GM12878 (cell line): ENCODE data around the gene ZNF558. TPM values are rescaled to one million over a fixed set of nuclear protein-coding genes. Genes with fewer than 3 reads are reported as not detected.
A peak's percentile ranks its signal among the peaks of the same experiment; 100 is the strongest.

Experiments used
- ATAC-seq: fragments of 200-7000 bp; cut with Tn5 transposase; 3 replicates; pipeline ENCODE4 v1.9.1; 2020; ENCODE audit warnings: mild to moderate bottlenecking, moderate library complexity
- BruUV-seq: library from RNA; stranded (reverse); fragments of 400-500 nt; replicated peaks from 2 replicates; lab custom pipeline; 2021; lab: Mats Ljungman, UMichigan
- CTCF ChIA-PET: fragments of 300-600 bp; sonication (Branson Sonifier 250); formaldehyde crosslinking; extraction: SDS; loops from one replicate; lab custom pipeline; 2021; ENCODE audit warnings: inconsistent platforms; lab: Yijun Ruan, JAX
- POLR2A ChIA-PET: fragments of 350-600 bp; formaldehyde crosslinking; extraction: SDS; loops from one replicate; lab custom pipeline; 2021; ENCODE audit warnings: inconsistent platforms; lab: Charles Lee
- RAD21 ChIA-PET: fragments of 300-600 bp; sonication (Branson Sonifier 250); formaldehyde crosslinking; loops from one replicate; lab custom pipeline; 2023; ENCODE audit warnings: antibody characterized with exemption; ENCODE audit not compliant: unreplicated experiment; lab: Charles Lee
- SMC1A ChIA-PET: fragments of 300-600 bp; sonication (Branson Sonifier 250); formaldehyde crosslinking; loops from one replicate; lab custom pipeline; 2023; ENCODE audit not compliant: unreplicated experiment, uncharacterized antibody; lab: Charles Lee
- DNase-seq: peaks from one replicate; pipeline ENCODE4 v3.0.0-alpha.2; 2011; ENCODE audit warnings: low read depth, low spot score
- FAIRE-seq: peaks from 3 replicates; lab custom pipeline; 2011; peaks lifted over from hg19 to GRCh38; lab: Jason Lieb, UNC
- H2AFZ ChIP-seq: 2 replicates; pipeline ENCODE4 v1.6.0; 2011; ENCODE audit warnings: low read depth, low read length, control low read depth; ENCODE audit not compliant: control insufficient read depth
- H3K27ac ChIP-seq: 2 replicates; pipeline ENCODE4 v1.5.1; 2011; ENCODE audit warnings: control low read depth; ENCODE audit not compliant: control insufficient read depth, insufficient read depth
- H3K27me3 ChIP-seq, 2 experiments: replicated peaks in 1 of 2; 2 replicates each; pipeline versions ENCODE4 v1.6.0 to v1.6.1; 2011; ENCODE audit warnings: low read length in 1 of 2; ENCODE audit not compliant: control insufficient read depth in 2 of 2, insufficient read depth in 2 of 2
- H3K36me3 ChIP-seq, 2 experiments: 2 replicates each; pipeline ENCODE4 v1.5.1; 2011; ENCODE audit warnings: low read length in 1 of 2; ENCODE audit not compliant: control insufficient read depth in 2 of 2, insufficient read depth in 2 of 2
- H3K4me1 ChIP-seq: 2 replicates; pipeline ENCODE4 v1.6.1; 2011; ENCODE audit warnings: mild to moderate bottlenecking, low read length, moderate library complexity, mixed read lengths; ENCODE audit not compliant: control insufficient read depth, insufficient read depth
- H3K4me2 ChIP-seq: 2 replicates; pipeline ENCODE4 v1.6.0; 2011; ENCODE audit warnings: control low read depth; ENCODE audit not compliant: control insufficient read depth, insufficient read depth
- H3K4me3 ChIP-seq: fragments of 200-600 bp; sonication (generic); 2 replicates; pipeline ENCODE4 v1.5.1; 2016
- H3K79me2 ChIP-seq: 2 replicates; pipeline ENCODE4 v1.6.0; 2011; ENCODE audit warnings: low read length; ENCODE audit not compliant: control insufficient read depth, insufficient read depth
- H3K9ac ChIP-seq: 2 replicates; pipeline ENCODE4 v1.8.0; 2011; ENCODE audit warnings: low read length, control low read depth, mixed read lengths; ENCODE audit not compliant: control insufficient read depth, insufficient read depth
- H3K9me3 ChIP-seq: replicated peaks from 3 replicates; pipeline ENCODE4 v1.5.1; 2011; ENCODE audit warnings: mild to moderate bottlenecking, low read length; ENCODE audit not compliant: control insufficient read depth, insufficient read depth
- H4K20me1 ChIP-seq: 2 replicates; pipeline ENCODE4 v1.6.0; 2011; ENCODE audit not compliant: control insufficient read depth, insufficient read depth
- IKZF2 ChIP-seq, 2 experiments: fragments of 450-650 bp; IDR thresholded peaks; 2 replicates each; pipeline ENCODE4 v1.6.1; 2017; ENCODE audit warnings: mild to moderate bottlenecking in 2 of 2, moderate library complexity in 2 of 2
- MTA3 ChIP-seq: IDR thresholded peaks from 2 replicates; pipeline ENCODE4 v1.6.1; 2012; ENCODE audit warnings: low read length, inconsistent platforms, borderline replicate concordance
- PKNOX1 ChIP-seq: fragments of 450-650 bp; IDR thresholded peaks from 2 replicates; pipeline ENCODE4 v1.6.1; 2016; ENCODE audit warnings: mild to moderate bottlenecking
- RAD21 ChIP-seq: IDR thresholded peaks from 2 replicates; pipeline ENCODE4 v1.6.1; 2011; ENCODE audit warnings: mild to moderate bottlenecking, low read depth, low read length, moderate library complexity; ENCODE audit not compliant: insufficient read depth
- RELA ChIP-seq: fragments of 450-650 bp; IDR thresholded peaks from 2 replicates; pipeline ENCODE4 v1.8.0; 2014; ENCODE audit warnings: borderline replicate concordance; ENCODE audit not compliant: partially characterized antibody
- TCF12 ChIP-seq: IDR thresholded peaks from 2 replicates; pipeline ENCODE4 v1.6.1; 2011; ENCODE audit warnings: low read depth, mild to moderate bottlenecking, low read length
- WGBS: methylation state at CpG from one replicate; pipeline ENCODE4 v1.1.6; 2016; ENCODE audit warnings: low lambda C conversion rate; ENCODE audit not compliant: insufficient replicate concordance, insufficient coverage; ENCODE audit errors: missing lambda C conversion rate; 5-methylcytosine and 5-hydroxymethylcytosine counted together
- in situ Hi-C: fragments of 300-500 bp; cut with MboI; formaldehyde crosslinking; loops from 9 replicates; pipeline ENCODE4 v1.14.3; 2018; ENCODE audit warnings: mixed read lengths
- intact Hi-C: fragments of 100-400 bp; cut with micrococcal nuclease; formaldehyde crosslinking; loops from one replicate; pipeline ENCODE4 v1.14.2; 2022; ENCODE audit not compliant: unreplicated experiment
- polyA plus RNA-seq, 11 experiments: library from polyadenylated mRNA; depleted of rRNA in 4 of 11; unstranded in 6 of 11; stranded (reverse) in 5 of 11; fragments of >200 nt; fragmentation: Nextera tagmentation in 4 of 11; fragmentation: Illumina TruSeq in 1 of 11; extraction: Ambion mirVana in 4 of 11; extraction: Trizol in 1 of 11; gene quantifications; 1 replicate in 1 of 11; 2 replicates in 10 of 11; pipeline versions ENCODE4 v1.2.1 to v1.2.3, GENCODE V29; 2011 to 2016; ENCODE audit warnings: inconsistent platforms in 2 of 11, missing spikeins in 2 of 11, low read depth in 1 of 11
- total RNA-seq, 4 experiments: library from RNA; depleted of rRNA in 3 of 4; stranded (reverse); fragments of >200 nt in 3 of 4; fragmentation: Illumina TruSeq in 1 of 4; extraction: Trizol in 1 of 4; gene quantifications; 2 replicates each; pipeline versions ENCODE4 v1.2.1 to v1.2.3, GENCODE V29; 2013 to 2021
- TF ChIP-seq, protein P1 (sequence below): fragments of 450-650 bp; formaldehyde crosslinking; IDR thresholded peaks from 2 replicates; pipeline ENCODE4 v1.5.0; 2022; ENCODE audit warnings: mild to moderate bottlenecking, missing genetic modification characterization
- TF ChIP-seq, protein P2 (sequence below): fragments of 450-650 bp; IDR thresholded peaks from 2 replicates; pipeline ENCODE4 v1.6.1; 2017; ENCODE audit warnings: mild to moderate bottlenecking, low read depth, inconsistent platforms; ENCODE audit not compliant: poor library complexity, severe bottlenecking

ZNF558 gene
- total and polyA plus RNA-seq, 10 of the 15 experiments (the other 5 are each of a cell fraction or from before 2014, with no cell fraction given) = 0.95 to 8.1 (median 6.2) TPM; not detected in 1

GRCh38 chr19:8850488-8850887 is 18.4 kb upstream of the ZNF558 start (continued):
- TF ChIP-seq, protein P1, sequence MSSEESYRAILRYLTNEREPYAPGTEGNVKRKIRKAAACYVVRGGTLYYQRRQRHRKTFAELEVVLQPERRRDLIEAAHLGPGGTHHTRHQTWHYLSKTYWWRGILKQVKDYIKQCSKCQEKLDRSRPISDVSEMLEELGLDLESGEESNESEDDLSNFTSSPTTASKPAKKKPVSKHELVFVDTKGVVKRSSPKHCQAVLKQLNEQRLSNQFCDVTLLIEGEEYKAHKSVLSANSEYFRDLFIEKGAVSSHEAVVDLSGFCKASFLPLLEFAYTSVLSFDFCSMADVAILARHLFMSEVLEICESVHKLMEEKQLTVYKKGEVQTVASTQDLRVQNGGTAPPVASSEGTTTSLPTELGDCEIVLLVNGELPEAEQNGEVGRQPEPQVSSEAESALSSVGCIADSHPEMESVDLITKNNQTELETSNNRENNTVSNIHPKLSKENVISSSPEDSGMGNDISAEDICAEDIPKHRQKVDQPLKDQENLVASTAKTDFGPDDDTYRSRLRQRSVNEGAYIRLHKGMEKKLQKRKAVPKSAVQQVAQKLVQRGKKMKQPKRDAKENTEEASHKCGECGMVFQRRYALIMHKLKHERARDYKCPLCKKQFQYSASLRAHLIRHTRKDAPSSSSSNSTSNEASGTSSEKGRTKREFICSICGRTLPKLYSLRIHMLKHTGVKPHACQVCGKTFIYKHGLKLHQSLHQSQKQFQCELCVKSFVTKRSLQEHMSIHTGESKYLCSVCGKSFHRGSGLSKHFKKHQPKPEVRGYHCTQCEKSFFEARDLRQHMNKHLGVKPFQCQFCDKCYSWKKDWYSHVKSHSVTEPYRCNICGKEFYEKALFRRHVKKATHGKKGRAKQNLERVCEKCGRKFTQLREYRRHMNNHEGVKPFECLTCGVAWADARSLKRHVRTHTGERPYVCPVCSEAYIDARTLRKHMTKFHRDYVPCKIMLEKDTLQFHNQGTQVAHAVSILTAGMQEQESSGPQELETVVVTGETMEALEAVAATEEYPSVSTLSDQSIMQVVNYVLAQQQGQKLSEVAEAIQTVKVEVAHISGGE = no peak
- TF ChIP-seq, protein P2, sequence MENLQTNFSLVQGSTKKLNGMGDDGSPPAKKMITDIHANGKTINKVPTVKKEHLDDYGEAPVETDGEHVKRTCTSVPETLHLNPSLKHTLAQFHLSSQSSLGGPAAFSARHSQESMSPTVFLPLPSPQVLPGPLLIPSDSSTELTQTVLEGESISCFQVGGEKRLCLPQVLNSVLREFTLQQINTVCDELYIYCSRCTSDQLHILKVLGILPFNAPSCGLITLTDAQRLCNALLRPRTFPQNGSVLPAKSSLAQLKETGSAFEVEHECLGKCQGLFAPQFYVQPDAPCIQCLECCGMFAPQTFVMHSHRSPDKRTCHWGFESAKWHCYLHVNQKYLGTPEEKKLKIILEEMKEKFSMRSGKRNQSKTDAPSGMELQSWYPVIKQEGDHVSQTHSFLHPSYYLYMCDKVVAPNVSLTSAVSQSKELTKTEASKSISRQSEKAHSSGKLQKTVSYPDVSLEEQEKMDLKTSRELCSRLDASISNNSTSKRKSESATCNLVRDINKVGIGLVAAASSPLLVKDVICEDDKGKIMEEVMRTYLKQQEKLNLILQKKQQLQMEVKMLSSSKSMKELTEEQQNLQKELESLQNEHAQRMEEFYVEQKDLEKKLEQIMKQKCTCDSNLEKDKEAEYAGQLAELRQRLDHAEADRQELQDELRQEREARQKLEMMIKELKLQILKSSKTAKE = no peak
- TF ChIP-seq IKZF2 (IDR thresholded peaks at IDR 0.05) (no peak), MTA3 (no peak), TCF12 (no peak), RELA (no peak)

GRCh38 chr19:8849232-8849631 is 17.1 kb upstream of the ZNF558 start:
- CTCF ChIA-PET = no interaction called here
- no peak for DNase-seq
- intact Hi-C loops = no loop called here
- Histone ChIP-seq H3K4me1 (no peaks in the 10 kb centered on the region), H3K4me2 (no peak overlapping the region), H3K9ac (no peak overlapping the region), H3K79me2 (no peaks in the 10 kb centered on the region), H3K36me3 (no peaks in the 10 kb centered on the region), H3K27ac (no peak overlapping the region), H3K9me3 (no peaks in the 10 kb centered on the region; the same call in 2 of the 3 replicates), H2AFZ (no peak overlapping the region), H3K27me3 (no peaks in the 10 kb centered on the region), H4K20me1 (no peaks in the 10 kb centered on the region), H3K4me3 (no peak overlapping the region)
- SMC1A ChIA-PET = no interaction called here
- FAIRE-seq = no peak
- 59% methylated on average over 2 of the region's 2 CpGs for WGBS
- in situ Hi-C loops = no loop called here
- no peak for ATAC-seq
- POLR2A ChIA-PET = no interaction called here
- peak; percentile 27; the same call in 1 of the 2 replicates for TF ChIP-seq PKNOX1
- TF ChIP-seq RAD21 = no peak
- no TSS peak for BruUV-seq
- RAD21 ChIA-PET = no interaction called here
